Lung (tissue), 12 donors: Measurements from ENCODE around the gene CRELD2. TPM values are rescaled to one million over a fixed set of nuclear protein-coding genes. Genes with fewer than 3 reads are reported as not detected.

Source experiments
- ATAC-seq: fragments of 200-7000 bp; cut with Tn5 transposase; one replicate; pipeline ENCODE4 v1.9.1; 2020; ENCODE audit warnings: moderate number of reproducible peaks; ENCODE audit not compliant: insufficient read depth, low FRiP score
- DNase-seq, 3 donors: peaks; one replicate each; pipeline ENCODE4 v3.0.0-alpha.2; 2013 to 2017
- H3K27ac ChIP-seq, 2 donors: one replicate each; pipeline ENCODE4 v1.5.1; 2013; ENCODE audit warnings: mild to moderate bottlenecking in 2 of 2, moderate library complexity in 2 of 2, control low read depth in 1 of 2, inconsistent platforms in 1 of 2, low read depth in 1 of 2, low read length in 1 of 2
- H3K27me3 ChIP-seq, 3 donors: one replicate each; pipeline ENCODE4 v1.5.1; 2013; ENCODE audit warnings: low read length in 2 of 3; ENCODE audit not compliant: control insufficient read depth in 3 of 3, insufficient read depth in 3 of 3
- H3K36me3 ChIP-seq, 4 donors: one replicate each; pipeline ENCODE4 v1.5.1; 2013; ENCODE audit warnings: low read length in 4 of 4, mild to moderate bottlenecking in 1 of 4, moderate library complexity in 1 of 4; ENCODE audit not compliant: control insufficient read depth in 4 of 4, insufficient read depth in 4 of 4
- H3K4me1 ChIP-seq, 5 donors: one replicate each; pipeline ENCODE4 v1.5.1; 2013; ENCODE audit warnings: low read length in 5 of 5, mild to moderate bottlenecking in 2 of 5, moderate library complexity in 1 of 5; ENCODE audit not compliant: control insufficient read depth in 5 of 5, insufficient read depth in 5 of 5
- H3K4me3 ChIP-seq: one replicate; pipeline ENCODE4 v1.5.1; 2013; ENCODE audit warnings: mild to moderate bottlenecking, control low read depth, moderate library complexity
- H3K9ac ChIP-seq, 2 donors: one replicate each; pipeline ENCODE4 v1.5.1; 2013; ENCODE audit warnings: low read length in 2 of 2, control low read depth in 1 of 2; ENCODE audit not compliant: insufficient read depth in 1 of 2
- H3K9me3 ChIP-seq, 4 donors: one replicate each; pipeline ENCODE4 v1.5.1; 2013; ENCODE audit warnings: low read length in 3 of 4, mild to moderate bottlenecking in 1 of 4, moderate library complexity in 1 of 4; ENCODE audit not compliant: control insufficient read depth in 4 of 4, insufficient read depth in 3 of 4
- WGBS, 2 donors: extraction: QIAGEN DNeasy Blood & Tissue Kit; methylation state at CpG; one replicate each; pipeline ENCODE4 v1.1.7; 2013; 5-methylcytosine and 5-hydroxymethylcytosine counted together
- polyA plus RNA-seq, 2 donors: library from polyadenylated mRNA; stranded (reverse); fragments of 200-250 nt; gene quantifications; one replicate each; pipeline ENCODE4 v1.2.1, GENCODE V29; 2013
- total RNA-seq, 2 donors: library from RNA; depleted of rRNA in 1 of 2; stranded (reverse); fragments of >200 nt in 1 of 2; gene quantifications; one replicate each; pipeline ENCODE4 v1.2.1, GENCODE V29; 2014 to 2021
- TF ChIP-seq, protein P1 (sequence below): IDR thresholded peaks from 2 replicates; pipeline ENCODE4 v1.5.1; 2012; ENCODE audit warnings: mild to moderate bottlenecking; ENCODE audit errors: control extremely low read depth, extremely low read depth
- donor health status: control.
- donor health status: control.
- donor health status: Bipolar disorder and iron deficiency.
- donor health status: healthy.
- donor health status: DM: yes; HTN: yes; CAD: no.

CRELD2 gene
- total and polyA plus RNA-seq, 4 donors, result 18.7 to 110 (median 71.9) TPM

DNA sequence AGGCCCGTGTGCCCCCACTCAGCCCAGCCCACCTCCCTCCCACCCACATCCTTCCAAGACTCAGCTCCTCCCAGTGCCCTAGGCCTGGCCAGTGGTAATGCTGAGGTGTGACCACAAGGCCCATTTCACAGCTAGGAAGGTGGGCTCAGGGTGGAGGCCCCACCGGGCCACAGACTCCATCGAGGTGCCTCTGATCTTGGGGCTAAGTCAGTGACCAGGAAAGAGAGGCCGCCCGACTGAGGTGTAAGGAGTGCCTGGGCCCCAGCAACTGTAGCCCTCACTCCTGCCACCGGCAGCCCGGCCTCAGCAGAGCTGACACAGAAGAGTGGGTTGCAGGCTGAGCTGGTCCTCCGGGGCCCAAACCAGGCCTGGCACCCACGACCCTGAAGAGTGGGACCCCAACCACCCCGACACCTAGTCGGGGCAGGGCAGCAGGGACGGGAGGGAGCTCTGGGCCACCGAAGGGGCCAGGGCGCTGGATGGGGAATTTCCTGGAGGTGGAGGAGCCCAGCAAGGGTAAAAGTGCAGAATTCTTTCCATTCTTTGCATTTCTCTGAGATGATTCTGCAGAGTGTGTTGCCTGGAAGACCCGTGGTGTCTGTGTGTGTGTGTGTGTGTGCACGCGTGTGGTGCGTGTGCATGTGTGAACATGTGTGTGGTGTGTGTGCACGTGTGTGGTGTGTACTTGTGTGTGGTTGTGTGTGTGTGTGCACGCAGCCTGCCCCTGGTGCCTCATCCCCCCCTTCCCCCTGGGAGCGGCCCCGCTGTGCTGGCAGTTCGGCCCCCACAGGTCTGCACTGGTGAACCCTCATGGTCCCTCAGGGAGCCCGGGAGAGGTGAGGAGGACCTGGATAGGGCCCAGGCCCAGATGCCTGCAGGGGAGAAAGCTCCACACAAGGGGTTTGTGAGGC is 33.8 kb downstream of the CRELD2 start:
- ATAC-seq, result no peak
- WGBS, 2 donors, result 63 to 82% methylated on average over 24 of the region's 24 CpGs

DNA sequence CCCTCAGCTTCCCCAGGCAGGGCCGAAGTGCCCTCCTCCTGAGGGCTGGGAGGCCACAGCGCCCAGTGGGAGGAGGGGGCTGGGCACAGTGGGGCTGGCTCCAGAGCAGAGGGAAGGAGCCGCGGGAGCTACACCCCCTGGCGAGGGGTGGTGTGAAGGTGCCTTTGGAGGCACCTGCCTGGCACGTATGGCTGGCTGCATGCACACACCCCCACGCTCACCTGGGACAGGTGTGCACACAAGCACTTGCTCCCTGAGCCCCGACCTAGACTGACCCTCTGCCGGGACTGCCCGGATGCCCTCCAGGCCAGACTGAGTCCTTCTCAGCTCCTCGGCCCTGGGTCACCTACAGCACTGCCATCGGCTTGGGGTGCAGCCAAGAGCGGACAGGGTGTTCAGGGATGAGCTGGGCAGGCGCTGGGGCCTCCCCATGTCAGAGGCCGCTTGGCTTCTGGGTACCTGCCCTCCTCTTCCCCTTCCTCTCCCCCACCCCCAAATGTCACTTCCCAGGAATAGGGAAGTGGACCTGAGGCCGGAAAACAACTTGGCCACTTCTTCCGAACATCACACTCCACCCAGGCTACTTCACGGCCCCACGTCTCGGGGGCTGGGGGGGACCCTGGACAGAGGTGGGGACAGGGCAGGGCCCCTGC is 34.7 kb downstream of the CRELD2 start:
- Histone ChIP-seq H3K9me3 (no peaks in the 10 kb centered on the region), H3K27ac (peak overlapping the region in 1 of 2 donors; percentile 94), H3K4me3 (no peak overlapping the region), H3K4me1 (peaks cover 0 to 38% (median 32%) of the 10 kb centered on the region in 5 donors), H3K9ac (no peak overlapping the region), H3K36me3 (no peaks in the 10 kb centered on the region), H3K27me3 (no peaks in the 10 kb centered on the region)
- DNase-seq, result peak in 1 of 3 donors; percentile 50
- no peak for ATAC-seq
- TF ChIP-seq, protein P1, sequence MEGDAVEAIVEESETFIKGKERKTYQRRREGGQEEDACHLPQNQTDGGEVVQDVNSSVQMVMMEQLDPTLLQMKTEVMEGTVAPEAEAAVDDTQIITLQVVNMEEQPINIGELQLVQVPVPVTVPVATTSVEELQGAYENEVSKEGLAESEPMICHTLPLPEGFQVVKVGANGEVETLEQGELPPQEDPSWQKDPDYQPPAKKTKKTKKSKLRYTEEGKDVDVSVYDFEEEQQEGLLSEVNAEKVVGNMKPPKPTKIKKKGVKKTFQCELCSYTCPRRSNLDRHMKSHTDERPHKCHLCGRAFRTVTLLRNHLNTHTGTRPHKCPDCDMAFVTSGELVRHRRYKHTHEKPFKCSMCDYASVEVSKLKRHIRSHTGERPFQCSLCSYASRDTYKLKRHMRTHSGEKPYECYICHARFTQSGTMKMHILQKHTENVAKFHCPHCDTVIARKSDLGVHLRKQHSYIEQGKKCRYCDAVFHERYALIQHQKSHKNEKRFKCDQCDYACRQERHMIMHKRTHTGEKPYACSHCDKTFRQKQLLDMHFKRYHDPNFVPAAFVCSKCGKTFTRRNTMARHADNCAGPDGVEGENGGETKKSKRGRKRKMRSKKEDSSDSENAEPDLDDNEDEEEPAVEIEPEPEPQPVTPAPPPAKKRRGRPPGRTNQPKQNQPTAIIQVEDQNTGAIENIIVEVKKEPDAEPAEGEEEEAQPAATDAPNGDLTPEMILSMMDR, result no peak
- WGBS, 2 donors, result 58 to 71% methylated on average over 20 of the region's 20 CpGs

More for the DNA sequence above, 33.8 kb downstream of the CRELD2 start:
- no peak overlapping the region for H3K4me3 ChIP-seq
- no peaks in the 10 kb centered on the region for H3K27me3 ChIP-seq
- H3K4me1 ChIP-seq, result peaks cover 0 to 43% (median 32%) of the 10 kb centered on the region in 5 donors
- H3K27ac ChIP-seq, result peak overlapping the region in 1 of 2 donors; percentile 94
- DNase-seq, result peak; percentile 43 to 57 (median 55)
- H3K36me3 ChIP-seq, result no peaks in the 10 kb centered on the region
- TF ChIP-seq, protein P1, result no peak
- no peaks in the 10 kb centered on the region for H3K9me3 ChIP-seq
- H3K9ac ChIP-seq, result no peak overlapping the region

DNA sequence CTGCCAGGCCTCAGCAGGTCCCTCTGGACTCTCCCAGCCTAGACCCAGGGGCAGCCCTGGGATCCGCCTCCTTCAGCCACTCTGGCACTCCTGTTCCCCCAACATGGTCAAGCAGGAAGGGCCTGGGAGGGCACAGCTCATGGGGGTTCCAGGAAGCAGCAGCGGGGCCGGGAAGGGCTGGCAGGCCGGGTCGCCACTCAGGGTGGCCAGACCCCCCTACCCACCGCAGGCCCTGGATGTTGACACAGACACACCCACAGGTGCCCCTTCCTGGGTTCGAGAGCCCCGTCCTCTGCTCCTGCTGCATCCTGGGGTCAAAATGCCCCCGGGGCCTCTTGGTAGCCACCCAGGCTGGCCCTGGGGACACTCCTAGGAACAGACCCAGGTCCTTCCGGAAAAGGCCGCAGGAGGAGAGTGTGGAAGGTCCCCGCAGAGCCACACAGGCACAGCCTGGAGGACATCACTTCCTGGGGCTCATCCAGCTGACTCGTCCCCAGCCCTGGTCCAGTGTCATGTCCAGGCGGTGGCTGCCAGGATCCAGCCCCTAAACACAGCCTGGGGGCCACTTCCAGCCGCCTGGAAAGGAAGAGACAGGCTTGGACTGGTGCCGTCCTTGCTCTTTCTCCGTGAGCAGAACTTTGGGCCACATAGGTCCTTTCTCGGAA is 35.4 kb downstream of the CRELD2 start:
- no peak for ATAC-seq
- H3K36me3 ChIP-seq, result no peaks in the 10 kb centered on the region
- H3K4me1 ChIP-seq, result peaks cover 0 to 41% (median 28%) of the 10 kb centered on the region in 5 donors

More for the DNA sequence above, 35.4 kb downstream of the CRELD2 start:
- Histone ChIP-seq H3K27me3 (no peaks in the 10 kb centered on the region), H3K9ac (no peak overlapping the region), H3K9me3 (no peaks in the 10 kb centered on the region), H3K4me3 (no peak overlapping the region), H3K27ac (peak overlapping the region; percentile 67 to 94)
- TF ChIP-seq, protein P1, result no peak
- no peak for DNase-seq
- 53 to 66% methylated on average over 18 of the region's 18 CpGs for WGBS, 2 donors
